Stimulated activated CD8-positive, alpha-beta memory T cell treated with anti-CD3 and anti-CD28 coated beads, Interleukin-7, amount 100 ng/mL, for 1 hour (primary cell): Measurements from ENCODE around the gene KCNN3.

Source experiments
- DNase-seq, 2 donors: peaks; one replicate each; pipeline ENCODE4 v3.0.0-alpha.2; 2020; ENCODE audit warnings: low read depth in 2 of 2

KCNN3 gene

DNA sequence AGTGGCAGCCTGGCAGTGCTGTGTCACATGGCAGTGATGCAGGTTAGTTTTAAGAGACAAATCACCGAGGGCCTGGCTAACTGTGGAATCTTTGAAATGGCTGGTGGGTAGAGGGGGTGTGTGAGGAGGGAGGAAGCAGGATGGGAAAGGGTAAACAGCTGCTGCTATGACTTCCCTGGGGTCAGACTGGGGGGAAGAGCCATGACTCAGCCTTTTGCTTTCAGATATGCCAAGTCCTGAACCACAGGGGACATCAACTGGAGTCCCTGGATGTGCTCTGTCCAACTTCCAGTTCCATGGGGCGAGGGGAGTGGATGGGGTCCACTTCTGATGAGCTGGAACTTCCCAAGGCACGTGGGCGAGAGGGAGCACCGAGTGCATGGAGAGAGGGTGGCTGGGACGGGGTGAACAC is 141.0 kb downstream of the KCNN3 start:
- no peak for DNase-seq

DNA sequence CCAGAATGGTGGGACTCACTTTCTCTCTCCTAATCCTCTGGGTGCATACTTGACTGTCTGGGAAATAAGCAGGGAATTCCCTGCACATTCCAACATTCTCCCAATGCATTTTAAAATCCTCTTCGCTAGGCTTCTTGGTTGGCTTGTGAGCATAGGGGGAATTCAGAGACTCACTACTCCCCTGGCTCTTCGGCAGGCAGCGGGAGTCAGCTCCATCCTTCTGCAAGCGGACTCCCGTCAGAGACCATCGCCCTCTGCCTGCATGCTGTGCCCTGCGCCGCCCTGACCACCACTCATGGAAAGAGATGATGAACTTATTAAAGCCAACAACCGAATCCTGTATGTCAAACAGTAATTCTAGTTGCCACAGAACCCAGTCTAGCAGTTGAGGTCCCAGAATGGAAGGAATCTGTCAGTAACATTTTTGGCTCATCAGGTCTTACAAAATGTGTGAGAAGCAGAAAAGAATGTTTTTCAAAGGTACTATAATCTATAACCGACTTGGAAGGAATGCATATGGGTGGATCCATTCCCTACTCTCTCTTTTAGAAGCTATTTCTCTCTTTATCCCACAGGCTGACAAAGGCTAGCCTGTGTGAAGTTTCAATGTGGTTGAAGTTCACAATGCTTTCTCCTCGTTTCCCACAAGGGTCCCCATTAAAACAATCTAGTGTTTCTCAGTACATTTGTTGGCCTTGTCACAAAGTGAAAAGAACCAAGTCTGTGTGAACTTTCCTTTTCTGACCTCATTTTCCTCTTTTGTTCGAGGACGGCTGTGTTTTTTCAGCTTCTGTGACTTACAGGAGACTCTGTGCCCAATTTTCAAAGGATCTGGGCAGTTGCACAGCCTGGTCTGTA is 143.0 kb downstream of the KCNN3 start:
- no peak for DNase-seq

DNA sequence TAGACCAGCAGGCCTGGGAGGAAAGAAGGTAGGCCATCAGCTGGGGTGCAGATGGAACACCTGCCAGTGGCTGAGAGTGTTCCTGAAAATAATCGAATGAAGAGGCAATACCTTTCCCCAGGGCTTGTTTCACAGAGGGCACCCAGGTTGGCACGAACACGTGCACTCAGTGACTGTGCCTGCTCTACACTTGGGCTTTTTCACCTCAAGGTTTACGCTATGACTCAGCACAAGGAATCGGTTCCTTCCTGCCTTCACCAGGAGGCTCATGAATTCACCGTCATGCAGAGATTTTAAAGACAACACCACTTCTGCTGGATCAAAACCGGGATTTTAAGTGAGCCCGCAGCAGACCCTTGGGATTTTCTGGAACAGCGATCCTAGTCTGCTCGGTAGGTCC is 143.6 kb downstream of the KCNN3 start:
- no peak for DNase-seq

DNA sequence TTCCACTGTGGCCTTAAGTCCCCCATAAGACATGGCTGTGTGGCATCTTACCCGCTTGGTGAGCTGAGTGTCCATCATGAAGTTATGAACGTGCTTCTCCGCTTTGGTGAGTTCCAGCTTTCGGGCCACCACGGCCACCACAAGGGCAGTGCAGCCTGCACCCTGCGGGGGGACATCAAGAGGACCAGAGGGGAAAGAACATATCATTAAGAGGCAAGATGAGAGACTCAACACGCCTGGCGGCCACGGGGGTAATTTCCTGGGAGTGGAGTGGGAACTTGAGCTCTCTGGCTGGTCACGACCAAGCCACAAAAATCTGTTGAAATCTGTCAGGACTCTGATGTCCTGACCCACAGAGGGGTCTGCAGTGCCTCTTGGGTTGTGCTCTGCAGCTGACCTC is 144.2 kb downstream of the KCNN3 start:
- no peak for DNase-seq

- DNase-seq = no peak
Observed at GRCh38 chr1:154720328-154721297, 149.5 kb downstream of the KCNN3 start.

- no peak for DNase-seq
Observed at GRCh38 chr1:154719586-154720327, 150.3 kb downstream of the KCNN3 start.

DNA sequence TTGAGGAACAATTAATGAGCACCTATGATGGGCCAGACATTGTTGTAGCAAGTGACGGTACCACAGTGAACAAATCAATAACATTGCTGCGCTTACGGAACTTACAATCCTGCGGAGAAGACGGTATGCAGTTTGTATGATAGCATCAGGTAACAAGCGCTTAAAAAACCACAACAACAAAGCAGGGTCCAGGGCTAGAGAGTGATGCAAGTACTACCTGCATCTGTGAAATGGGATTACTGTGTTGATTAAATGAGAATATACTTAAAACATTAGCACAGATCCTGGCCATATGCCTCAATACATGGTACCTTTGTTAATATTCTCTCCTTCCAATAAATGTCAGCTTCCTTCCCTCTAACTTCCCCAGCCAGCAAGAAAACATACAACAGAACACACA is 151.5 kb downstream of the KCNN3 start:
- DNase-seq = no peak

GRCh38 chr1:154717528-154717924 is 152.6 kb downstream of the KCNN3 start:
- no peak for DNase-seq

- DNase-seq = no peak
Observed at GRCh38 chr1:154716614-154717527, 153.2 kb downstream of the KCNN3 start.

- DNase-seq = no peak
Observed at GRCh38 chr1:154716011-154716410, 154.1 kb downstream of the KCNN3 start.

DNA sequence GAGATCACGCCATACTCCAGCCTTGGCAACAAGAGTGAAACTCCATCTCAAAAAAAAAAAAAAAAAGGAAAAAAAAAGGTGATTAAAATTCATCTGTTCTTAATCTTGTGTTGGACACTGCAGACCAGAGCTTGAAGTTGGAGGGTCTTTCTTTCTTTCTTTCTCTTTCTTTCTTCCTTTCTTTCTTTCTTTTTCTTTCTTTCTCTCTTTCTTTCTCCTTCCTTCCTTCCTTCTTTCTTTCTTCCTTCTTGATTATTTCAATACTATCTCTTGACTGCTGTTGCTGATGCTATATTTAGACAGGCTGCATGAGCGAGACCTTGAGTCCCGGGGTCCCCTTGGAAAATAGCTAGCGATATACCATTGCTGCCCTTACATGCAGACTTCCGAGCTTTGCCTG is 154.7 kb downstream of the KCNN3 start:
- no peak for DNase-seq

DNA sequence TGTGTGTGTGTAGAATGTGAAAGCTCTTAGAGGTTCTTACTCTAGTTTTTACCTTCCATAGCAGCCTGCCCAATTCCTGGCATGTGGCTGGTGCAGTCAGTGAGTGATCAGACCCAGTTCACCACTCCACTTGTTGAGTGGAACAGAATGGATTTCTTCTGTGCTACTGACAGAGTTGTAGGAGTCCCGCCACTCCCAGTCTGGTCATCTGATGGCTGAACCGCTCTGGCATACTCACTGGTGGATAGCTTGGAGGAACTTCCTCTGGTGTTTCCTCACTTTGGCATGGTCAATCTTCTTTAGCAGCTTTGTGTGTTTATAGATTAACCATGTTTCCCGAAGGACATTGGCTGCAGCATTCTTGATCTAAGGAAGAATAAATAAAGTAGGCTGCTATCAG is 155.4 kb downstream of the KCNN3 start:
- DNase-seq = no peak

GRCh38 chr1:154714052-154714623 is 155.9 kb downstream of the KCNN3 start:
- DNase-seq = no peak

- no peak for DNase-seq
Observed at GRCh38 chr1:154713005-154713404, 157.1 kb downstream of the KCNN3 start.

DNA sequence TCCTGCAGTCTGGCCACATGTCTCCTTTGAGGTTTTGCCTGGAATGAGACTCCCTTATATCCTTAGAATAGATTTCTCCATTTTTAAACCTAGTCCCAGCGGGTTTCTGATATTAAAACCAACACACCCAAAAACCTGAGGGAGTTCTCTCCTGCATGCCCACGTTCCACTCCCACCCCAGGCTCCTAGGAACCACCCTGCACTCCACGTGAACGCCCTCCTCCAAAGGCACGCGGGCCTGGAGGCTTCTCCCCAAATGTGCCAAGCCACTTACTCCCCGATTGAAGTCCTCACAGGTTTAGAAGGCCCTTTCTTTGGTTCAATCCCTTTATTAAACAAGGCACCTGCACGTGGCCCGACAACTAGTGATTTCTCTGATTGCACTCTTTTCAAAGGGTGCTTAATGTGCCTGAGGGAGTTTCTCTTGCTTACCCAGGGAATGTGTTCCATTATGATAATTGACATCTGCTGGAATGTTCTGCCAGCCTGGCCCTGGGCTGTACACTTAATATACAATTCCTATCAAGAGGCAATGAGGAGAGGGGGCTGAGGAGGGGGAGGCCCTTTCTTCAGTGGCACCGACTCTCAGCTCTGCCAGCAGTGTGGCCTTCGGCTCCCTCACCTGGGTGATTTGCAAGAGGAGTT is 157.8 kb downstream of the KCNN3 start:
- no peak for DNase-seq

GRCh38 chr1:154711416-154711815 is 158.7 kb downstream of the KCNN3 start:
- DNase-seq = no peak

GRCh38 chr1:154710106-154710505 is 160.0 kb downstream of the KCNN3 start:
- DNase-seq = no peak

DNA sequence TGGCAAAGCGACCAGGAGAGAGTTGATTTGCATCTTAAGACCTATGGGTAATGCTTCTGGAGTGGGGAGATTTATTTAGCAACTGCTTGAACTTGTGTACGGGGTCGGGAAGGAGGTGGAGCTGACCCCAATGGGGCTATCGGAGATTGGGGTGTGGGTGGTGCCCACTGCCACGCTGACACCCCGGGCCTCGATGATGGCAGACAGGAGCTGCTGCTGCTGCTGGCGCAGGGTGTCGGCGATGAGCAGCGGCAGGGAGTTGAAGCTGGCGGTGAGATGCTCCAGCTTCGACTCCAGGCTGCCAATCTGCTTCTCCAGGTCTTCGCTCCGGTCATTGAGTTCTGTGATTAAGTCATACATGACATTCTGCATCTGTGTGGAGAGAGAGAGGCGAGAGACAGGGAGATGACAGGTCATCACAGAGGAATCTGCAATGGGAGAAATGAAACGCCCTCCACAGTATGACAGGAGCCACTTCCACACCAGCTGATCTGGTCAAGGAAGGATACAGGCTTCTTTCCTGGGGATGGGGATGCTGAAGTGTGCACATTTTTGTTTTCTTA is 162.1 kb downstream of the KCNN3 start:
- no peak for DNase-seq

- no peak for DNase-seq
Observed at GRCh38 chr1:154706851-154707250, 163.2 kb downstream of the KCNN3 start.

GRCh38 chr1:154705544-154705943 is 164.5 kb downstream of the KCNN3 start:
- no peak for DNase-seq
